Measurements from ENCODE around the gene ATP13A4. TPM values are rescaled to one million over a fixed set of nuclear protein-coding genes. Genes with fewer than 3 reads are reported as not detected.

ATP13A4 gene
- polyA plus RNA-seq, 3 donors: 0.08 to 0.21 (median 0.19) TPM

GRCh38 chr3:193396451-193397244 lies 158.0 kb downstream of the ATP13A4 start:
- Histone ChIP-seq H3K4me1 (ENCODE audit: control insufficient read depth in 1 of 2, insufficient read depth in 2 of 2, low read length in 2 of 2) (no peaks in the 10 kb centered on the region), H2AFZ (ENCODE audit: insufficient read depth, low read depth, low read length, poor library complexity, severe bottlenecking) (no peak overlapping the region), H3K27me3 (ENCODE audit: control insufficient read depth in 2 of 2, insufficient read depth in 2 of 2, low read length in 2 of 2) (no peaks in the 10 kb centered on the region), H3K4me3 (replicated peaks in 1 of 3; ENCODE audit: low read depth in 2 of 3, low read length in 3 of 3) (no peak overlapping the region), H3K79me2 (ENCODE audit: insufficient read depth, low read length) (no peaks in the 10 kb centered on the region), H3K9me3 (replicated peaks in 1 of 2; ENCODE audit: control insufficient read depth in 1 of 2, insufficient read depth in 1 of 2, low read length in 2 of 2) (peaks cover 0 to 14% of the 10 kb centered on the region in 2 donors), H3K4me2 (replicated peaks; ENCODE audit: extremely low read depth, low read length, poor library complexity, severe bottlenecking) (no peak overlapping the region), H3K9ac (ENCODE audit: insufficient read depth, low read length, poor library complexity, severe bottlenecking) (no peak overlapping the region), H3K36me3 (replicated peaks in 1 of 2; ENCODE audit: control insufficient read depth in 1 of 2, insufficient read depth in 2 of 2, low read length in 2 of 2) (no peaks in the 10 kb centered on the region), H4K20me1 (ENCODE audit: insufficient read depth, low read length) (no peaks in the 10 kb centered on the region), H3K27ac (ENCODE audit: low read depth in 1 of 2, low read length in 2 of 2) (no peak overlapping the region)
- intact Hi-C loops (cut with micrococcal nuclease): no loop called here
- DNase-seq: no peak
- 94% methylated on average over 6 of the region's 7 CpGs for WGBS (ENCODE audit: insufficient coverage)
- H3K27ac Mint-ChIP-seq: no peak overlapping the region
- no peak for TF ChIP-seq CTCF (IDR thresholded peaks at IDR 0.05)
- no peaks in the 10 kb centered on the region for H3K36me3 Mint-ChIP-seq
- no peaks in the 10 kb centered on the region for H3K27me3 Mint-ChIP-seq (ENCODE audit: low read depth in 3 of 3)
- H3K9me3 Mint-ChIP-seq: peaks cover 0 to 25% (median 7%) of the 10 kb centered on the region in 7 donors
- no peaks in the 10 kb centered on the region for H3K4me1 Mint-ChIP-seq
- H3K4me3 Mint-ChIP-seq: no peak overlapping the region

- no peaks in the 10 kb centered on the region for H3K79me2 ChIP-seq (ENCODE audit: insufficient read depth, low read length)
- intact Hi-C loops (cut with micrococcal nuclease): no loop called here
- no peak overlapping the region for H3K9ac ChIP-seq (ENCODE audit: insufficient read depth, low read length, poor library complexity, severe bottlenecking)
- no peak overlapping the region for H3K27ac ChIP-seq (ENCODE audit: low read depth in 1 of 2, low read length in 2 of 2)
- H3K9me3 ChIP-seq (replicated peaks in 1 of 2; ENCODE audit: control insufficient read depth in 1 of 2, insufficient read depth in 1 of 2, low read length in 2 of 2): peaks cover 0 to 14% of the 10 kb centered on the region in 2 donors
- no peak for TF ChIP-seq CTCF (IDR thresholded peaks at IDR 0.05)
- H4K20me1 ChIP-seq (ENCODE audit: insufficient read depth, low read length): no peaks in the 10 kb centered on the region
- H3K27ac Mint-ChIP-seq: no peak overlapping the region
- H2AFZ ChIP-seq (ENCODE audit: insufficient read depth, low read depth, low read length, poor library complexity, severe bottlenecking): no peak overlapping the region
- no peak for DNase-seq
- H3K27me3 ChIP-seq (ENCODE audit: control insufficient read depth in 2 of 2, insufficient read depth in 2 of 2, low read length in 2 of 2): no peaks in the 10 kb centered on the region
- no peaks in the 10 kb centered on the region for H3K4me1 Mint-ChIP-seq
- WGBS (ENCODE audit: insufficient coverage): 87% methylated on average over 3 of the region's 3 CpGs
- H3K36me3 ChIP-seq (replicated peaks in 1 of 2; ENCODE audit: control insufficient read depth in 1 of 2, insufficient read depth in 2 of 2, low read length in 2 of 2): no peaks in the 10 kb centered on the region
- H3K4me1 ChIP-seq (ENCODE audit: control insufficient read depth in 1 of 2, insufficient read depth in 2 of 2, low read length in 2 of 2): no peaks in the 10 kb centered on the region
- H3K27me3 Mint-ChIP-seq (ENCODE audit: low read depth in 3 of 3): no peaks in the 10 kb centered on the region
- H3K4me3 ChIP-seq (replicated peaks in 1 of 3; ENCODE audit: low read depth in 2 of 3, low read length in 3 of 3): no peak overlapping the region
- H3K36me3 Mint-ChIP-seq: no peaks in the 10 kb centered on the region
- H3K4me3 Mint-ChIP-seq: no peak overlapping the region
- H3K4me2 ChIP-seq (replicated peaks; ENCODE audit: extremely low read depth, low read length, poor library complexity, severe bottlenecking): no peak overlapping the region
- H3K9me3 Mint-ChIP-seq: peaks cover 0 to 24% (median 6%) of the 10 kb centered on the region in 7 donors
Observed at GRCh38 chr3:193391902-193392301, 162.8 kb downstream of the ATP13A4 start.

All from CD14-positive monocyte (primary cell).